GM04504 (cell line): Measurements from ENCODE around the gene RAD9A.

Source experiments
- DNase-seq: peaks from one replicate; pipeline ENCODE4 v3.0.0-alpha.2; 2012; ENCODE audit warnings: low read depth

Gene RAD9A

DNA sequence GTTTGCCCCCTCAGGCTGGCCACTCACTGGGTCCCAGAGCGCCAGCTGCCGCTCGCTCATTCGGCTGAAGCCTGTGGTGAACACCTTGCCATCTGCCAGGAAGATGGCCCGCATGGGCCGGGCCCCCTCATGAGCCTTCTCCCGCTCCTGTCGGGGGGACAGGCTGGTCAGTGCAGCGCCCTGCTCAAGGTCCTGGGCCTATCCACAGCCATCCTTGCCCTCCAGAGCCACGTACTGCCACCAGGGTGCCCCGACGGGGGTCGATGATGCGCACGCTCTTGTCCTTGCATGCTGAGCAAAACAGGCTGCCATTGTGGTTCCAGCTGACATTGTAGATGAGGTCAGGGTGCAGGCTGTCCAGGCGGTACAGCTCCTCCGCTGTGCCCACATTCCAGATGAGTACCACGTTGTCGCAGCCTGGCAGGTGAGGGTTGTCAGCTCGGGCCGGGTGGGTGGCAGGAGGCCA is 49.3 kb downstream of the RAD9A start:
- DNase-seq, result no peak

DNA sequence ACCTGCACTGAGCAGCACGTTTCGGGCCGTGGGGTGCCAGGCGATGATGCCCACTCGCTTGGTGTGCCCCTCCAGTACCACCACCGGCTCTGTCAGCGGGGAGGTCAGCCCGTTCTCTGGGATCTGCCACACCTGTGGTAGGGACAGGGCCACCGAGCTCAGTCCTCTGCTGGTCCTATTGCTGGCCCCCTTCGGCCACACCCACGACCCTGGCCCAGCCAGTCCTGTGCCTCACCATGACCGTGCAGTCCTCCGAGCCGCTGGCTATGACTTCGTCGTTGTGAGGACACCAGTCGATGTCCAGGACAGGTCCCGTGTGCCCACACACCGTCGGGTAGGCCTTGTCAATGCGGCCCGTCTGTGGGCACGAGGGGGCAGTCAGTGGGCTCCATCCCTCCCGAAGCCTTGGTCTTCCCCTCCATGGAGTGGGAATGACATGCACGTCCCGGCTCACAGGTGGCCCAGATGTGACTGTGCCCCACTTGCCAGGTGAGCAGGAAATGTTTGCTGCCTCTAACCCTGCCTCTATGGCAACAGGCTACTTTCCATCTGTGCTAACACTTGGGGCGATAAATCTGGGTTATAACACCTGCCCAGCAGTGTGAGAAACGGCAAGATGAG is 50.1 kb downstream of the RAD9A start:
- no peak for DNase-seq

DNA sequence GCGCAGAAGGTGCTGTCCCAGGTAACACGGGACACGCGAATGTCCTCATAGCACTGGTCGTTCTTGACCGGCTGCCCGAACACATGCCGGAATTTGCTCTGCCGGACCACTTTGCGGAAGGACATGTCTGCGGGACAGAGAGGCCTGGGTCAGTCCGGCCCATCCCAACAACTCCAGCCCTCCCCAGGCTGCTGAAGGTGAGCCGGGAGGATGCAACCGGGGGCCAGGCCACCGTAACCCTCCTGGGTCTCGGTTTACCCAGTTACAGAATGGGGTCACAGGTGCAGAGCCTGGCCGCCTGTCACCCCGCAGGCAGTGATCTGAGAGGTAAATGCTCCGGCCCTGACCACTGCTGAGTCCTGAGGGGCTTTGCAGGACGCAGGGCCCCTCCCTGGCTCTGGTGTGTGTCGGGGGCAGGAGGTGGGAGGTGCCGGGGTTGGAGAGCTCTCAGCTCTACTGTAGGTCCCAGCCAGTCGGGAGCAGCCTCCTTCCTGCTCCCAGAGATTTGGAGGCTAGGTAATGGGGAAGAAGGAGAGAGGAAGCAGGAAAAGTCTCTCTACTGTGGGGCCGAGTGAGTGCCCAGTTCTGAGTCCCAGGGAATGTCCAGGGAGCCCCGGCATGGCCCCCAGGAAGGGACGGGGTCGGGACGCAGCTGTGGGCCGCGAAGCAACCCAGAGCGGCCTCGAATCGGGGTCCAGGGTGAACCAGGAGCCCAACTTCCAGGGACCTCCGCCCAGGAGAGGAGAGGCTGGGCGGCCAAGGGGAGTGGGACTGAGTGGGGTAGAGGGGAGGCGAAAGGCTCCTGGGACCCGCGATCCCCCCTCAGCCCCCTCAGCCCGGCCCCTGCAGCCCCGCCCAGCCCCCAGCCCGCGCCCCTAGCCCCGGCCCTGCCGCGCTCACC is 51.0 kb downstream of the RAD9A start:
- no peak for DNase-seq

DNA sequence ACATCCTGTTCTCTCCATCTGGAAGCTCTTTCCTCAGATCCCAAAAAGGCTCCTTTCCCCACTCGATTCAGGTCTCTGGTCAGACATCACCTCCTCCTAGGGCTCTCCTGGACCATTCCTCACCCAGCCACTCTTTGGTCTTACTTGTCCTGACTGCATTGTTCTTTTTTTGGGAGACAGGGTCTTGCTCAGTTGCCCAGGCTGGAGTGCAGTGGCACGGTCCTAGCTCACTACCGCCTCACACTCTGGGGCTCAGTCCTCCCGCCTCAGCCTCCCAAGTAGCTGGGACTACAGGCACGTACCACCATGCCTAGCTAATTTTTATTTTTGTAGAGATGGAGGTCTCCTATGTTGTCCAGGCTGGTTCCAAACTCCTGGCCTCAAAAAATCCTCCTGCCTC is 53.7 kb downstream of the RAD9A start:
- DNase-seq, result no peak
